Progenitor cell of endocrine pancreas (in vitro differentiated cells): ENCODE measurements around the gene WDR62. TPM values are rescaled to one million over a fixed set of nuclear protein-coding genes. Genes with fewer than 3 reads are reported as not detected.

Experiments
- DNase-seq: peaks from one replicate; pipeline ENCODE4 v3.0.0; 2021; ENCODE audit warnings: low spot score; ENCODE audit not compliant: unreplicated experiment
- H3K27ac Mint-ChIP-seq: 2 replicates; pipeline ENCODE4 v1.8.0; 2021; ENCODE audit warnings: mild to moderate bottlenecking, moderate library complexity, mixed read lengths
- H3K27me3 Mint-ChIP-seq: 2 replicates; pipeline ENCODE4 v1.8.0; 2021; ENCODE audit warnings: mixed read lengths
- H3K36me3 Mint-ChIP-seq: 2 replicates; pipeline ENCODE4 v1.8.0; 2022; ENCODE audit warnings: mixed read lengths; ENCODE audit not compliant: insufficient read depth
- H3K4me1 Mint-ChIP-seq: 2 replicates; pipeline ENCODE4 v1.8.0; 2021; ENCODE audit warnings: low read depth, mixed read lengths
- H3K4me3 Mint-ChIP-seq: 2 replicates; pipeline ENCODE4 v1.8.0; 2021; ENCODE audit warnings: low read depth, mild to moderate bottlenecking, moderate library complexity, mixed read lengths
- H3K9me3 Mint-ChIP-seq: 2 replicates; pipeline ENCODE4 v1.8.0; 2021; ENCODE audit warnings: low read depth, mixed read lengths
- CTCF ChIP-seq: fragments of 200-600 bp; sonication (generic); IDR thresholded peaks from one replicate; pipeline ENCODE4 v1.5.0; 2021; ENCODE audit warnings: antibody characterized with exemption, mild to moderate bottlenecking; ENCODE audit not compliant: unreplicated experiment
- total RNA-seq: library from RNA; stranded (reverse); gene quantifications from 2 replicates; pipeline ENCODE4 v1.2.1, GENCODE V29; 2021

Gene WDR62
- total RNA-seq, 1 donor from 2014 or later: 9.2 TPM

- DNase-seq: no peak
- TF ChIP-seq CTCF: no peak
- H3K27ac Mint-ChIP-seq: no peak overlapping the region
- no peaks in the 10 kb centered on the region for H3K9me3 Mint-ChIP-seq
- H3K4me3 Mint-ChIP-seq: no peak overlapping the region
- no peaks in the 10 kb centered on the region for H3K4me1 Mint-ChIP-seq
- H3K27me3 Mint-ChIP-seq: no peaks in the 10 kb centered on the region
- H3K36me3 Mint-ChIP-seq: peaks cover 12% of the 10 kb centered on the region
These were observed 18.6 kb downstream of the WDR62 start for GRCh38 chr19:36073121-36073876.

GRCh38 chr19:36079389-36079945 is 24.8 kb downstream of the WDR62 start:
- peaks cover 5% of the 10 kb centered on the region for H3K36me3 Mint-ChIP-seq

GRCh38 chr19:36081385-36081784 is 26.7 kb downstream of the WDR62 start:
- TF ChIP-seq CTCF: no peak
- H3K27me3 Mint-ChIP-seq: no peaks in the 10 kb centered on the region
- no peak overlapping the region for H3K4me3 Mint-ChIP-seq
- no peaks in the 10 kb centered on the region for H3K9me3 Mint-ChIP-seq
- H3K27ac Mint-ChIP-seq: peak overlapping the region; percentile 56
- no peak for DNase-seq
- peaks cover 4% of the 10 kb centered on the region for H3K36me3 Mint-ChIP-seq
- H3K4me1 Mint-ChIP-seq: no peaks in the 10 kb centered on the region

More at GRCh38 chr19:36079389-36079945, 24.8 kb downstream of the WDR62 start:
- Mint-ChIP-seq H3K27me3 (no peaks in the 10 kb centered on the region), H3K27ac (no peak overlapping the region), H3K4me3 (no peak overlapping the region), H3K9me3 (no peaks in the 10 kb centered on the region), H3K4me1 (no peaks in the 10 kb centered on the region)
- no peak for TF ChIP-seq CTCF
- no peak for DNase-seq

GRCh38 chr19:36081894-36082293 is 27.2 kb downstream of the WDR62 start:
- Mint-ChIP-seq H3K4me1 (no peaks in the 10 kb centered on the region), H3K36me3 (peaks cover 4% of the 10 kb centered on the region), H3K27ac (no peak overlapping the region), H3K4me3 (no peak overlapping the region), H3K9me3 (no peaks in the 10 kb centered on the region), H3K27me3 (no peaks in the 10 kb centered on the region)
- no peak for TF ChIP-seq CTCF
- no peak for DNase-seq

DNA sequence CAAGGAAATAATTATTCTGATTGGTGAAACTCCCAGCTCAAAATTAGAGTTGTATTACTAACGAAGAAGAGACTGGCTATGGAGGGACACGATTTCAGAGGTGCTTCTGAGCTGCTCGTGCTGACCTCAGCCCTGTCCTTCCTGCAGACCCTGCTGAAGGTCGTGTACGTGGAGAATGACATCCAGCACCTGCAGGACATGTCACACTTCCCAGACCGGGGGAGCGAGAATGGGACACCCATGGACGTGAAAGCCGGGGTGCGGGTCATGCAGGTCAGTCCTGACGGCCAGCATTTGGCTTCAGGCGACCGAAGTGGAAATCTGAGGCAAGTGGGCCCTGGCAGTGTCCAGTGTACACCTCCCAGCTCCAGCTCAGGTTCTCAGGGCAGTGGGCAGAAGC is 28.2 kb downstream of the WDR62 start:
- H3K9me3 Mint-ChIP-seq: no peaks in the 10 kb centered on the region
- no peak overlapping the region for H3K4me3 Mint-ChIP-seq
- DNase-seq: no peak
- peaks cover 4% of the 10 kb centered on the region for H3K36me3 Mint-ChIP-seq
- H3K27me3 Mint-ChIP-seq: no peaks in the 10 kb centered on the region
- no peak overlapping the region for H3K27ac Mint-ChIP-seq
- H3K4me1 Mint-ChIP-seq: no peaks in the 10 kb centered on the region
- TF ChIP-seq CTCF: no peak
